Measurements from ENCODE around the gene ZNF446.
"Not testable (repeated sequence)": the region's sequence is repeated elsewhere in the genome, so short reads cannot be mapped to it uniquely, and the experiment has no call there.

The ZNF446 gene

DNA sequence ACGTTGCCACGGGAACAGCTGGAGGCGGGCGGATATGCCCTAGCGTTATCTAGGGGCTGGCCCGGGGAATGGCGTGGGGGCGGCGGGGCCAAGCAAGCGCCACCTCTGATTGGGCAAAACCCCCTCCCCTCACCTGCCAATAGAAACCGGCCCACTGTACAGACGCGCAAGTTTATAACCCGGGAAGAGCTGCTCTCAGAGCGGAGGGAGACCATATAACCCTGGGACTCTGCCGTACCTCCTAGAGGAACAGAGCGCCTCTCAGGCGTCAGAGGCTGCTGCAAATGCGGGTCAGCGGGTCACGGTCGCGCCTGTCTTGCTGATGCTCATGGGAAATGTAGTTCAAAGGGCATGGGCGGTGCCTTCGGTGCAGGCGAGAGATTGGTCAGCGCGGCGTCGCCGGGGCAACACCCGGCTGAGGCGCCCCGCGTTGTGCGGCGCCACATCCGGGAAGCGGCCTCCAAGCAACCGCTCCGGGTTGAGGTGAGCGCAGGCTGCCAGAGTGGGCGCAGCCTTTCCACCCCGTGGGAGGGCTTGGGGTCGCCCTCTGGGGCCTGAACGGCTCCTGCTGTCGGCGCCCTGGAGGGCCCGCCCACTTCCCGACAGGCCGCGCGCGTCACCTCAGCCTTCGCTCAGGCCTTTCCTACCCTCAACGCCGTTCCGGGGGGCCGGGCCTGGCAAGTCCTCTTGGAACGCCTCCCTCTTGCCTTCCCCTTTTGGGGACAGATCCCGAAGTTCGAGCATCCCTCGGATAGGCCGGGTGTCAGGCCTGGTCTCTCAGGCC, at the start of gene ZNF446:
ZNF446 (plus strand) TSS at position 639 of the 784 bp plus-strand sequence. CDS start 867 bp downstream, outside the sequence.
- peak; percentile 97 for DNase-seq (ENCODE audit: low read depth)

DNA sequence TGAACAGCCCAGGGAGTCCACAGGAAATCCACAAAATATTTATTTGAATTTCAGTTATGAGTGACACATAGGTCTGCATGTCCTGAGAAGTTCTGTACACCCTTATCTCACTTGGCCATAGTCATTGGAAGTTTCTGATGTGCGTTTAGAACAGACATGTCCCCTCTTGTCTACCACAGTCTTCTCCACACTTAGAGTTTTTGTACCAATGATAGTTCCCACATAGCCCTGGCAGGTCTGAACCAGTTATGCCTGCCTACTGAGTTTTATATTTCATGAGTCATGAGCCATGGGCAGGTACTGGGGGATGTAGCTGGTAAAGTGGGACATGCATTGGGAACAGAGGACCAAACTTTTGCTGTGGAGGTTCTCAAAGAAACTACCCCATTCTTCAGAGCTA, 47.5 kb upstream of the ZNF446 start:
- no peak for DNase-seq (ENCODE audit: low read depth)

- DNase-seq (ENCODE audit: low read depth), result no peak
Observed at GRCh38 chr19:58429745-58430144, 46.4 kb upstream of the ZNF446 start.

- no peak for DNase-seq (ENCODE audit: low read depth)
Observed at GRCh38 chr19:58434217-58434616, 41.9 kb upstream of the ZNF446 start.

GRCh38 chr19:58439576-58440554, 36.3 kb upstream of the ZNF446 start, which contains the start of gene ZNF132:
ZNF132 (minus strand) TSS chr19:58440153; CDS start chr19:58439821, 332 bp downstream.
- peak; percentile 98 for DNase-seq (ENCODE audit: low read depth)

GRCh38 chr19:58440556-58440955, 35.6 kb upstream of the ZNF446 start:
- DNase-seq (ENCODE audit: low read depth), result no peak

DNA sequence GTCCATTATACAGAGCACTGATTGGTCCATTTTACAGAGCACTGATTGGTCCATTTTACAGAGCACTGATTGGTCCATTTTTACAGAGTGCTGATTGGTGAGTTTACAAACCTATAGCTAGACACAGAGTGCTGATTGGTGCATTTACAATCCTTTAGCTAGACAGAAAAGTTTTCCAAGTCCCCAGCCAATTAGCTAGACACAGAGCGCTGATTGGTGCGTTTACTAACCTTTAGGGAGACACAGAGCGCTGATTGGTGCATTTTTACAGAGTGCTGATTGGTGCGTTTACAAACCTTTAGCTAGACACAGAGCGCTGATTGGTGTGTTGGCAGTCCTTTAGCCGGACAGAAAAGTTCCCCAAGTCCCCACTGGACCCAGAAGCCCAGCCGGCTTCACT, 33.2 kb upstream of the ZNF446 start:
- DNase-seq (ENCODE audit: low read depth), result not testable (repeated sequence)

DNA sequence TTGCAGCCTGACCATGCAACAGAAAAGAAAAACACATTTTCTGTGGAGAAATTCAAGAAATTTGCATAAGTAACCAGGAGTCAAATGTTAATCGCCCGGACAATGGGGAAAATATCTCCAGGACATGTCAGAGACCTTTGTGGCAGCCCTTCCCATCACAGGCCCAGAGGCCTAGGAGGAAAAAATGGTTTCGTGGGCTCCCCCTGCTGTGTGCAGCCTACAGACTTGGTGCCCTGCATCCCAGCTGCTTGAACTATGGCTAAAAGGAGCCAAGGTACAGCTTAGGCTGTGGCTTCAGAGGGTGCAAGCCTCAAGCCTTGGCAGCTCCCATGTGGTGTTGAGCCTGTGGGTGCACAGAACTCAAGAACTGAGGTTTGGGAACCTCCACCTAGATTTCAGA, 27.3 kb upstream of the ZNF446 start:
- not testable (repeated sequence) for DNase-seq (ENCODE audit: low read depth)

GRCh38 chr19:58449980-58450379, 26.2 kb upstream of the ZNF446 start:
- not testable (repeated sequence) for DNase-seq (ENCODE audit: low read depth)

GRCh38 chr19:58450856-58451357, 25.2 kb upstream of the ZNF446 start:
- no peak for DNase-seq (ENCODE audit: low read depth)

DNA sequence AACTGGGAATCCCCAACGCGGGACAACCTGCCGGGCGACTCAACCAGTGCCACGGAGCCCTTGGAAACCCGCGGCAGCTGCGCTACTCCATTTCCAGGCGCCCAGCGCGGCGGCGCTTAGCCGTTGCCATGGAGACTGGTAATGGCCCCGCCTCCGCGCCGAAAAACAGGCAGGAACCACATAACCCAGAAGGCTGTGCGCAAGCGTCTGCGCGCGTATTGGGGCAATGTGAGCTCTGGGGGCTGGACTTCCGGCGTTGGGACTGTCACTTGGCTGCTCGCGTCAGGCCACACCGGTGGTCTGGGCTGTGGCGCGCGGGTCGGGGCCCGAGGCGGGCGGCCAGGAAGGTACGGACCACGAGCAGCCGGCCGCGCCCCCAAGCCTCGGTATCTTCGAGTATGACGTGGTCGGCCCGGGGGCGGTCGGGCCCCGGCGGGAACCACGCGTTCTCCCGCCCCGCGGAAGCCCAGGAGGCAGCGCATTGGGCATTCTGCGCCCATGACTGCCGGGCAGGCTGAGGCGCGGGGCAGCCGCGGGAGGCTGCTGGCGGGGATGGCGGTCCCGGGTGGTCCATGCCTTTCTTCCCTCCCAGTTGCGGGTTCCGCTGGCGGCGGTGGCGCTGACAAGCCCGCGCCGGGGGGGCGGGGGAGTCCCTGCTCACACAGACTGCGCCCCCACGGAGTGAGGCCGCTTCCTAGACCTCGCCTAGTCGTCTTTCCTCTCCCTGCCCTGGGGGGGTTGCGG, 24.6 kb upstream of the ZNF446 start, which contains the start of gene ZNF324B:
ZNF324B (plus strand) TSS at position 265 of the 744 bp plus-strand sequence. CDS start 2,080 bp downstream, outside the sequence.
- DNase-seq (ENCODE audit: low read depth), result peak; percentile 93

- no peak for DNase-seq (ENCODE audit: low read depth)
Observed at GRCh38 chr19:58453743-58454142, 22.4 kb upstream of the ZNF446 start.

DNA sequence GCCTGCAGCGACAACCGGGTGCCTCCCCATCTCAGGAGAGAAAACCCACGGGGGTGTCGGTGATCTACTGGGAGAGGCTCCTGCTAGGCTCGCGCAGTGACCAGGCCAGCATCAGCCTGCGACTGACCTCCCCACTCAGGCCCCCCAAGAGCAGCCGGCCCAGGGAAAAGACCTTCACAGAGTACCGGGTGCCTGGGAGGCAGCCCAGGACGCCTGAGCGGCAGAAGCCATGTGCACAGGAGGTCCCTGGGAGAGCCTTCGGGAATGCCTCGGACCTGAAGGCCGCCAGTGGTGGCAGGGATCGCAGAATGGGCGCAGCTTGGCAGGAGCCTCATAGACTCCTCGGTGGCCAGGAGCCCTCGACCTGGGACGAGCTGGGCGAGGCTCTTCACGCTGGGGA, 20.8 kb upstream of the ZNF446 start:
- no peak for DNase-seq (ENCODE audit: low read depth)

GRCh38 chr19:58456111-58456510, 20.0 kb upstream of the ZNF446 start:
- no peak for DNase-seq (ENCODE audit: low read depth)

- DNase-seq (ENCODE audit: low read depth), result no peak
Observed at GRCh38 chr19:58460039-58460438, 16.1 kb upstream of the ZNF446 start.

GRCh38 chr19:58466089-58466759, 9.9 kb upstream of the ZNF446 start:
- peak; percentile 22 for DNase-seq (ENCODE audit: low read depth)

DNA sequence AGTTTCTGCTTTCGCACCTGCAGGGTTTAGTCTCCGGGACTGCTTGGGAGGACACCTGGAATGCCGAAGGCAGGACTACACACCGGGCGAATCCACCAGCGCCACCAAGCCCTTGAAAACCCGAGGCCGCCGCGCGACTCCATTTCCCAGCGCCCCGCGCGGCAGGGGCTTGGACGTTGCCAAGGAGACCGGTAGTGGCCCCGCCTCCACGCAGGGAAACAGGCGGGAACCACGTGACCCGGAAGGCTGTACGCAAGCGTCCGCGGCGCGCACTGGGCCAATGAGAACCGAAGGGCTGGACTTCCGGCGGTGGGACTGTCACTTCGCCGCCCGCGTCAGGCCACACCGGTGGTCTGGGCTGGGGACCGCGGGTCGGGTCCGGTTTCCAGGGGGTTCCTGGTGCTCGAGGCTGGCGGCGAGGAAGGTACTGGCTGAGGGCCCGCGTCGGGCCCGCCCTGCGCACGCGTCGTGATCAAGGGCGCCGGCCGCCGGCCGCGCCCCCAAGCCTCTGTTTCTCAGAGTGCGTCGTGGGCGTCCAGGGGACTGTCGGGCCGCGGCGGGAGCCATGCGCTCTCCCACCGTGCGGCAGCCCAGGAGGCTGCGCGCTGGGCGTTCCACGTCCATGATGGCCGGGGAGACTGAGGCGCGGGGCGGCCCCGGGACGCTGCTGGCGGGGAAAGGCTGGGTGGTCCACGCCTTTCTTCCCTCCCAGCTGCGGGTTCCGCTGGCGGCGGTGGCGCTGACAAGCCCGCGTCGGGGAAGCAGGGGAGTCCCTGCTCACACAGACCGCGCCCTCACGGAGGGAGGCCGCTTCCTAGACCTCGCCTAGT, 9.2 kb upstream of the ZNF446 start, which contains the start of gene ZNF324:
ZNF324 (plus strand) TSS at position 321 of the 830 bp plus-strand sequence. CDS start 2,106 bp downstream, outside the sequence.
- peak; percentile 91 for DNase-seq (ENCODE audit: low read depth)

GRCh38 chr19:58468216-58468839, 7.8 kb upstream of the ZNF446 start:
- no peak for DNase-seq (ENCODE audit: low read depth)

DNA sequence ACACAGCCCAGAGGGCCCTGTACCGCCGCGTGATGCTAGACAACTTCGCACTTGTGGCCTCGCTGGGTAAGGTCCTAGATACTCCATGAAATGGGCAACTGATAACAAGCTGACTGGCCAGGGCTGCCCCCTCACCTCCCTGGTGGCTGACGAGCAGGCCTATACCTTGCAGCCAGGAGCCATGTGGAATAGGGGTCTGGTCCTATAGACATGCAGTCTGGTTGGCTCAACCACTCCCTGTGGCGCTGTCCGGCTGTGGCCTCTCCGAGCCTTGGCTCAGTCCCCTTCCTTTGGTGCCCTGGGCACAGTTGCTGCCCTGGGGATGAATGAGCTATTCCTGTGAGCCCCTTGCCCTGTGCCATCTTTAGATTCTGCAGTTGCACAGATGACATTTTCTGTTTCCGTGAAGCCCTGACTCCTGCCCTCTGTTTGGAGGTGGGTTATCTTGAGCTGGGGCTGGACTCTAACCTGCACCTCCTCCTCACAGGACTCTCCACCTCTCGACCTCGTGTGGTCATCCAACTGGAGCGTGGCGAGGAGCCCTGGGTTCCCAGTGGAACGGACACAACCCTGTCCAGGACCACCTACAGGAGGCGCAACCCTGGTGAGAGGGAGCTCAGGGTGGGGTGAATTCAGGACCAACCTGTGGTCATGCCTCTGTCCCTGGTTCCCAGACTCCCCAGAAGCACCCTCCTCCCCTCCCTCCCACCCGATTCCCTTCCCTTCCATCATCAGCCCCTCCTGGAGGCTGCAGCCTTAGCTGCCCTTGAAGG, 6.7 kb upstream of the ZNF446 start:
- DNase-seq (ENCODE audit: low read depth), result no peak
